C1 segment of cervical spinal cord (tissue), 14 donors: ENCODE data around the gene KCNQ5.

Source experiments
- DNase-seq, 14 donors: peaks; one replicate each; lab custom pipeline; 2025; lab: John Stamatoyannopoulos, UW

The KCNQ5 gene

GRCh38 chr6:72999995-73000394 is 378.1 kb downstream of the KCNQ5 start:
- DNase-seq = peak in 8 of 14 donors; percentile 3 to 36 (median 20)

GRCh38 chr6:73000460-73000859 is 378.6 kb downstream of the KCNQ5 start:
- DNase-seq = no peak

- no peak for DNase-seq
Measured at GRCh38 chr6:73002588-73002987, 380.7 kb downstream of the KCNQ5 start.

GRCh38 chr6:73003302-73003701 is 381.4 kb downstream of the KCNQ5 start:
- DNase-seq = no peak

- DNase-seq = no peak
Measured at GRCh38 chr6:73004231-73004630, 382.4 kb downstream of the KCNQ5 start.

- no peak for DNase-seq
Measured at GRCh38 chr6:73004861-73005260, 383.0 kb downstream of the KCNQ5 start.

- DNase-seq = no peak
Measured at GRCh38 chr6:73006146-73006545, 384.3 kb downstream of the KCNQ5 start.

GRCh38 chr6:73011945-73012344 is 390.1 kb downstream of the KCNQ5 start:
- no peak for DNase-seq

GRCh38 chr6:73017476-73017875 is 395.6 kb downstream of the KCNQ5 start:
- no peak for DNase-seq

- no peak for DNase-seq
Measured at GRCh38 chr6:73024598-73024997, 402.7 kb downstream of the KCNQ5 start.

- no peak for DNase-seq
Measured at GRCh38 chr6:73027691-73028090, 405.8 kb downstream of the KCNQ5 start.

- DNase-seq = no peak
Measured at GRCh38 chr6:73028124-73028766, 406.4 kb downstream of the KCNQ5 start.

- DNase-seq = no peak
Measured at GRCh38 chr6:73028893-73029450, 407.1 kb downstream of the KCNQ5 start.

- no peak for DNase-seq
Measured at GRCh38 chr6:73030257-73030656, 408.4 kb downstream of the KCNQ5 start.

- DNase-seq = no peak
Measured at GRCh38 chr6:73030791-73031782, 409.2 kb downstream of the KCNQ5 start.

- DNase-seq = no peak
Measured at GRCh38 chr6:73032586-73032985, 410.7 kb downstream of the KCNQ5 start.

GRCh38 chr6:73036689-73037088 is 414.8 kb downstream of the KCNQ5 start:
- no peak for DNase-seq

GRCh38 chr6:73041051-73041450 is 419.2 kb downstream of the KCNQ5 start:
- DNase-seq = no peak

GRCh38 chr6:73042892-73043291 is 421.0 kb downstream of the KCNQ5 start:
- no peak for DNase-seq

GRCh38 chr6:73043446-73043845 is 421.6 kb downstream of the KCNQ5 start:
- no peak for DNase-seq

- no peak for DNase-seq
Measured at GRCh38 chr6:73045609-73046008, 423.7 kb downstream of the KCNQ5 start.

- DNase-seq = no peak
Measured at GRCh38 chr6:73047801-73048200, 425.9 kb downstream of the KCNQ5 start.
